Psoas muscle (tissue), 8 donors: ENCODE measurements around the gene TOP1. TPM values are rescaled to one million over a fixed set of nuclear protein-coding genes. Genes with fewer than 3 reads are reported as not detected.

ENCODE experiments used
- ATAC-seq, 4 donors: fragments of 200-7000 bp; cut with Tn5 transposase; one replicate each; pipeline ENCODE4 v1.9.1; 2020; ENCODE audit warnings: moderate library complexity in 3 of 4, mild to moderate bottlenecking in 2 of 4
- DNase-seq, 2 donors: peaks; one replicate each; pipeline ENCODE4 v3.0.0-alpha.2; 2020
- H3K27ac ChIP-seq: fragments of 200-600 bp; one replicate; pipeline ENCODE4 v1.8.0; 2022
- H3K27me3 ChIP-seq, 3 donors: fragments of 200-600 bp in 1 of 3; one replicate each; pipeline versions ENCODE4 v1.6.1 to v1.8.0; 2013 to 2022; ENCODE audit warnings: low read length in 2 of 3, mild to moderate bottlenecking in 2 of 3, moderate library complexity in 1 of 3; ENCODE audit not compliant: insufficient read depth in 3 of 3
- H3K36me3 ChIP-seq, 2 donors: fragments of 200-600 bp in 1 of 2; one replicate each; pipeline versions ENCODE4 v1.6.1 to v1.8.0; 2013 to 2022; ENCODE audit warnings: low read depth in 1 of 2, mild to moderate bottlenecking in 1 of 2, moderate library complexity in 1 of 2; ENCODE audit not compliant: insufficient read depth in 1 of 2
- H3K4me1 ChIP-seq: fragments of 200-600 bp; one replicate; pipeline ENCODE4 v1.8.0; 2022
- H3K4me3 ChIP-seq: fragments of 200-600 bp; one replicate; pipeline ENCODE4 v1.8.0; 2022; ENCODE audit warnings: mild to moderate bottlenecking
- H3K9me3 ChIP-seq: fragments of 200-600 bp; one replicate; pipeline ENCODE4 v1.8.0; 2022
- CTCF ChIP-seq: fragments of 200-600 bp; IDR thresholded peaks from one replicate; pipeline ENCODE4 v1.8.0; 2022; ENCODE audit warnings: antibody characterized with exemption
- WGBS, 3 donors: extraction: QIAGEN DNeasy Blood & Tissue Kit; methylation state at CpG; one replicate each; pipeline versions ENCODE4 v1.1.6 to v1.1.7; 2013; 5-methylcytosine and 5-hydroxymethylcytosine counted together
- intact Hi-C, 2 donors: fragments of 100-400 bp; cut with DNase I; formaldehyde crosslinking; loops; one replicate each; pipeline versions ENCODE4 v1.11.0 to v1.14.2; 2022
- polyA plus RNA-seq, 3 donors: library from polyadenylated mRNA; stranded (reverse); fragments of 200-250 nt; gene quantifications; one replicate each; pipeline ENCODE4 v1.2.3, GENCODE V29; 2013
- total RNA-seq, 4 donors: library from RNA; stranded (reverse); fragmentation: NEBNext Ultra II Directional in 2 of 4; extraction: Animal tissue kit (Norgen Biotek cat#: 25700) in 2 of 4; gene quantifications; one replicate each; pipeline versions ENCODE4 v1.2.1 to v1.2.4, GENCODE V29; 2021 to 2023
- donor health status: healthy with polysubstance abuse.
- donor health status: DM: no; HTN: no; CAD: no; lungs with moderate emphysema.
- donor health status: Bipolar disorder and iron deficiency.
- donor health status: healthy.
- donor health status: DM: yes; HTN: yes; CAD: no.
- donor health status: DM: no; HTN: no; CAD: no.
- donor health status: DM: no; HTN: no; CAD: no.
- donor health status: DM: yes; HTN: yes; CAD: no.

TOP1 gene
- total and polyA plus RNA-seq, 7 donors = 10.6 to 30.7 (median 22.2) TPM

GRCh38 chr20:41006126-41006935 lies 22.3 kb upstream of the TOP1 start:
- H3K4me1 ChIP-seq = peaks cover 29% of the 10 kb centered on the region
- H3K27ac ChIP-seq = no peak overlapping the region
- intact Hi-C loops = no loop called here
- DNase-seq (no peak), ATAC-seq (no peak)
- H3K9me3 ChIP-seq = peaks cover 9% of the 10 kb centered on the region
- no peaks in the 10 kb centered on the region for H3K36me3 ChIP-seq
- no peak overlapping the region for H3K4me3 ChIP-seq
- whole genome bisulfite sequencing, 3 donors = 67 to 74% (median 69%) methylated on average over 13 of the region's 13 CpGs
- H3K27me3 ChIP-seq = peaks cover 0 to 3% (median 0%) of the 10 kb centered on the region in 3 donors
- no peak for TF ChIP-seq CTCF

- DNase-seq = no peak
- H3K4me3 ChIP-seq = no peak overlapping the region
- H3K36me3 ChIP-seq = no peaks in the 10 kb centered on the region
- intact Hi-C loops = no loop called here
- peaks cover 29% of the 10 kb centered on the region for H3K4me1 ChIP-seq
- ATAC-seq = no peak
- peaks cover 0 to 3% (median 0%) of the 10 kb centered on the region in 3 donors for H3K27me3 ChIP-seq
- H3K9me3 ChIP-seq = peaks cover 9% of the 10 kb centered on the region
- no peak for TF ChIP-seq CTCF
- H3K27ac ChIP-seq = no peak overlapping the region
- WGBS, 3 donors = 68 to 96% (median 80%) methylated on average over 2 of the region's 2 CpGs
These were observed 21.6 kb upstream of the TOP1 start for GRCh38 chr20:41006936-41007474.

- Histone ChIP-seq H3K4me3 (no peak overlapping the region), H3K4me1 (peaks cover 29% of the 10 kb centered on the region), H3K36me3 (no peaks in the 10 kb centered on the region), H3K27me3 (peaks cover 0 to 3% (median 0%) of the 10 kb centered on the region in 3 donors), H3K9me3 (peaks cover 9% of the 10 kb centered on the region), H3K27ac (no peak overlapping the region)
- WGBS, 3 donors = 88 to 95% (median 93%) methylated on average over 3 of the region's 3 CpGs
- TF ChIP-seq CTCF = no peak
- intact Hi-C loops = no loop called here
- no peak for ATAC-seq
- DNase-seq = no peak
These were observed 21.1 kb upstream of the TOP1 start for GRCh38 chr20:41007481-41007880.

- Histone ChIP-seq H3K36me3 (no peaks in the 10 kb centered on the region), H3K27me3 (peaks cover 0 to 3% (median 0%) of the 10 kb centered on the region in 3 donors), H3K27ac (no peak overlapping the region), H3K9me3 (peaks cover 9% of the 10 kb centered on the region), H3K4me1 (peaks cover 10% of the 10 kb centered on the region), H3K4me3 (no peak overlapping the region)
- WGBS, 3 donors = 79 to 91% (median 85%) methylated on average over 3 of the region's 3 CpGs
- intact Hi-C loops = no loop called here
- no peak for DNase-seq
- no peak for ATAC-seq
- TF ChIP-seq CTCF = no peak
These were observed 18.7 kb upstream of the TOP1 start for GRCh38 chr20:41009946-41010345.
